ENCODE results near the gene WDR54. TPM values are rescaled to one million over a fixed set of nuclear protein-coding genes. Genes with fewer than 3 reads are reported as not detected.

Gene WDR54
- total and polyA plus RNA-seq, 10 of the 15 experiments (the other 5 are each of a cell fraction or from before 2014, with no cell fraction given) = 38.2 to 116 (median 89.1) TPM

GRCh38 chr2:74427551-74427950 is 6.0 kb downstream of the WDR54 start:
- Histone ChIP-seq H3K4me1 (ENCODE audit: control insufficient read depth, insufficient read depth, low read length) (peaks cover 7% of the 10 kb centered on the region; the same call in 1 of the 2 replicates), H3K9me3 (replicated peaks; ENCODE audit: control insufficient read depth, insufficient read depth, low read length) (no peaks in the 10 kb centered on the region), H3K27me3 (replicated peaks in 1 of 2; ENCODE audit: control insufficient read depth in 2 of 2, insufficient read depth in 2 of 2, low read length in 1 of 2) (no peaks in the 10 kb centered on the region), H3K9ac (ENCODE audit: control insufficient read depth, insufficient read depth, low read length) (no peak overlapping the region), H3K27ac (ENCODE audit: control insufficient read depth, insufficient read depth) (no peak overlapping the region), H3K36me3 (ENCODE audit: control insufficient read depth in 2 of 2, insufficient read depth in 2 of 2, low read length in 1 of 2) (peaks cover 0 to 12% of the 10 kb centered on the region in 2 experiments; a peak in 1 of 4 replicates), H3K4me3 (no peak overlapping the region), H3K79me2 (ENCODE audit: control insufficient read depth, insufficient read depth, low read length) (peaks cover 3% of the 10 kb centered on the region; the same call in 1 of the 2 replicates), H4K20me1 (ENCODE audit: control insufficient read depth, insufficient read depth) (no peaks in the 10 kb centered on the region), H3K4me2 (ENCODE audit: control insufficient read depth, insufficient read depth) (no peak overlapping the region), H2AFZ (ENCODE audit: control insufficient read depth, low read depth, low read length) (no peak overlapping the region)
- DNase-seq (ENCODE audit: low read depth, low spot score) = no peak
- ChIA-PET RAD21 (ENCODE audit: unreplicated experiment) (no interaction called here), CTCF (no interaction called here), POLR2A (interaction anchor here (0.6 kb wide), 1 partner anchor 239 kb away, joined by 4 read pairs; no protein-coding TSS in a partner anchor), SMC1A (ENCODE audit: uncharacterized antibody, unreplicated experiment) (interaction anchor here (0.7 to 0.8 kb wide), 2 partner anchors 12 to 45 kb away, joined by 3 to 4 read pairs; no protein-coding TSS in a partner anchor)
- no TSS peak for BruUV-seq (replicated peaks)
- intact Hi-C loops (cut with micrococcal nuclease; ENCODE audit: unreplicated experiment) (no loop called here), in situ Hi-C loops (cut with MboI) (no loop called here)
- WGBS (ENCODE audit: insufficient coverage, insufficient replicate concordance, low lambda C conversion rate, missing lambda C conversion rate) = 91% methylated on average over 3 of the region's 3 CpGs
- ATAC-seq = no peak
- no peak for FAIRE-seq
- TF ChIP-seq ZZZ3 (IDR thresholded peaks at IDR 0.05; ENCODE audit: control insufficient read depth, insufficient read length, low read depth) = no peak
- no peak for TF ChIP-seq KLF5 (IDR thresholded peaks at IDR 0.05; ENCODE audit: partially characterized antibody)
- no peak for TF ChIP-seq ZNF592 (IDR thresholded peaks at IDR 0.05)
- TF ChIP-seq KDM1A (IDR thresholded peaks at IDR 0.05; ENCODE audit: borderline replicate concordance) = no peak
- no peak for TF ChIP-seq NBN (IDR thresholded peaks at IDR 0.05)
- TF ChIP-seq ATF3 (IDR thresholded peaks at IDR 0.05; ENCODE audit: borderline replicate concordance, extremely low read depth, low read depth, low read length) = no peak
- TF ChIP-seq ZSCAN29 (IDR thresholded peaks at IDR 0.05) = no peak
- TF ChIP-seq NR2C2 (IDR thresholded peaks at IDR 0.05; ENCODE audit: borderline replicate concordance, control insufficient read depth, insufficient read length, low read depth) = no peak
- TF ChIP-seq NFYB (IDR thresholded peaks at IDR 0.05; ENCODE audit: insufficient read depth, low read depth, low read length) = no peak
- no peak for TF ChIP-seq USF1 (IDR thresholded peaks at IDR 0.05; ENCODE audit: borderline replicate concordance, extremely low read length, insufficient read depth, low read depth, low read length)
- no peak for TF ChIP-seq EGR1 (IDR thresholded peaks at IDR 0.05; ENCODE audit: borderline replicate concordance in 1 of 2, low read depth in 2 of 2, low read length in 2 of 2)
- no peak for TF ChIP-seq TCF12 (IDR thresholded peaks at IDR 0.05; ENCODE audit: low read depth, low read length)
- TF ChIP-seq SMARCA5 (IDR thresholded peaks at IDR 0.05) = no peak
- TF ChIP-seq E2F8 (IDR thresholded peaks at IDR 0.05; ENCODE audit: low read depth, partially characterized antibody) = no peak
- TF ChIP-seq ELK1 (IDR thresholded peaks at IDR 0.05; ENCODE audit: low read depth, low read length) = no peak

Data from GM12878 (cell line).